EH (cell line): ENCODE measurements around the gene PEMT.
A peak's percentile ranks its signal among the peaks of the same experiment; 100 is the strongest.
"Not testable (repeated sequence)": the region's sequence is repeated elsewhere in the genome, so short reads cannot be mapped to it uniquely, and the experiment has no call there.

Source experiments
- DNase-seq: peaks from one replicate; pipeline ENCODE4 v3.0.0-alpha.2; 2015; ENCODE audit warnings: low read depth

PEMT gene

GRCh38 chr17:17591355-17592298, at the start of gene PEMT:
Gene PEMT (minus strand): TSS chr17:17591708. CDS start chr17:17591626, 82 bp downstream.
- DNase-seq, result peak; percentile 99

- DNase-seq, result not testable (repeated sequence)
These were observed 48.3 kb upstream of the PEMT start for GRCh38 chr17:17639661-17640270.

- no peak for DNase-seq
These were observed 47.0 kb upstream of the PEMT start for GRCh38 chr17:17638467-17638866.

- DNase-seq, result no peak
These were observed 44.9 kb upstream of the PEMT start for GRCh38 chr17:17636272-17636885.

- not testable (repeated sequence) for DNase-seq
These were observed 44.2 kb upstream of the PEMT start for GRCh38 chr17:17635537-17636271.

- DNase-seq, result peak; percentile 25
These were observed 43.6 kb upstream of the PEMT start for GRCh38 chr17:17635126-17635525.

GRCh38 chr17:17633310-17633709, 41.8 kb upstream of the PEMT start:
- DNase-seq, result no peak

- DNase-seq, result peak; percentile 13
These were observed 41.2 kb upstream of the PEMT start for GRCh38 chr17:17632690-17633089.

- peak; percentile 19 for DNase-seq
These were observed 37.0 kb upstream of the PEMT start for GRCh38 chr17:17628388-17629008.

- DNase-seq, result no peak
These were observed 35.3 kb upstream of the PEMT start for GRCh38 chr17:17626840-17627239.

GRCh38 chr17:17626151-17626805, 34.8 kb upstream of the PEMT start:
- no peak for DNase-seq

- no peak for DNase-seq
These were observed 33.2 kb upstream of the PEMT start for GRCh38 chr17:17624741-17625140.

GRCh38 chr17:17623904-17624303, 32.4 kb upstream of the PEMT start:
- DNase-seq, result no peak

- DNase-seq, result no peak
These were observed 29.7 kb upstream of the PEMT start for GRCh38 chr17:17621254-17621653.

GRCh38 chr17:17613708-17614114, 22.2 kb upstream of the PEMT start:
- DNase-seq, result peak; percentile 76

- DNase-seq, result peak; percentile 30
These were observed 20.8 kb upstream of the PEMT start for GRCh38 chr17:17612085-17613022.

- peak; percentile 31 for DNase-seq
These were observed 17.6 kb upstream of the PEMT start for GRCh38 chr17:17609121-17609520.

GRCh38 chr17:17606416-17607000, 15.0 kb upstream of the PEMT start:
- peak; percentile 55 for DNase-seq

- DNase-seq, result peak; percentile 93
These were observed 14.2 kb upstream of the PEMT start for GRCh38 chr17:17605729-17606088.
